Mesendoderm (in vitro differentiated cells): ENCODE data around the gene PWP1. TPM values are rescaled to one million over a fixed set of nuclear protein-coding genes. Genes with fewer than 3 reads are reported as not detected.

Experiments
- DNase-seq: peaks from one replicate; pipeline ENCODE4 v3.0.0; 2013
- H2AK5ac ChIP-seq: 2 replicates; pipeline ENCODE4 v1.6.1; 2013; ENCODE audit warnings: low read length, inconsistent platforms
- H2BK120ac ChIP-seq: 2 replicates; pipeline ENCODE4 v1.6.1; 2013; ENCODE audit warnings: low read depth, mild to moderate bottlenecking, low read length, moderate library complexity, mixed read lengths
- H2BK15ac ChIP-seq: replicated peaks from 2 replicates; pipeline ENCODE4 v1.6.1; 2013; ENCODE audit warnings: low read depth, mild to moderate bottlenecking, moderate library complexity
- H2BK5ac ChIP-seq: 2 replicates; pipeline ENCODE4 v1.6.1; 2013; ENCODE audit warnings: low read length, inconsistent platforms
- H3K18ac ChIP-seq: 2 replicates; pipeline ENCODE4 v1.6.1; 2013; ENCODE audit warnings: mild to moderate bottlenecking, low read length, mixed read lengths
- H3K23ac ChIP-seq: one replicate; pipeline ENCODE4 v1.6.1; 2013; ENCODE audit warnings: low read length
- H3K27ac ChIP-seq: 2 replicates; pipeline ENCODE4 v1.5.1; 2013; ENCODE audit warnings: low read depth, mild to moderate bottlenecking, inconsistent platforms, low read length, moderate library complexity
- H3K27me3 ChIP-seq: 2 replicates; pipeline ENCODE4 v1.6.1; 2013; ENCODE audit warnings: low read length, control low read depth, mild to moderate bottlenecking, inconsistent platforms; ENCODE audit not compliant: insufficient read depth, poor library complexity
- H3K36me3 ChIP-seq: 2 replicates; pipeline ENCODE4 v1.6.1; 2013; ENCODE audit warnings: low read length, inconsistent platforms; ENCODE audit not compliant: control insufficient read depth, insufficient read depth
- H3K4ac ChIP-seq: one replicate; pipeline ENCODE4 v1.6.1; 2013; ENCODE audit warnings: low read depth, mild to moderate bottlenecking, low read length, moderate library complexity
- H3K4me1 ChIP-seq: 2 replicates; pipeline ENCODE4 v1.6.1; 2013; ENCODE audit warnings: low read depth, low read length, inconsistent platforms; ENCODE audit not compliant: control insufficient read depth
- H3K4me2 ChIP-seq: 2 replicates; pipeline ENCODE4 v1.6.1; 2013; ENCODE audit warnings: low read length
- H3K4me3 ChIP-seq: 2 replicates; pipeline ENCODE4 v1.5.1; 2013; ENCODE audit warnings: mild to moderate bottlenecking, low read length
- H3K56ac ChIP-seq: one replicate; pipeline ENCODE4 v1.6.1; 2013; ENCODE audit warnings: low read length
- H3K79me1 ChIP-seq: 2 replicates; pipeline ENCODE4 v1.6.1; 2013; ENCODE audit warnings: low read length, inconsistent platforms
- H3K79me2 ChIP-seq: 2 replicates; pipeline ENCODE4 v1.6.1; 2013; ENCODE audit warnings: mild to moderate bottlenecking, low read length; ENCODE audit not compliant: control insufficient read depth, insufficient read depth
- H3K9ac ChIP-seq: 2 replicates; pipeline ENCODE4 v1.6.1; 2013; ENCODE audit warnings: low read length, inconsistent platforms
- H4K5ac ChIP-seq: one replicate; pipeline ENCODE4 v1.6.1; 2013; ENCODE audit warnings: low read length
- H4K8ac ChIP-seq: one replicate; pipeline ENCODE4 v1.6.1; 2013; ENCODE audit warnings: low read depth, mild to moderate bottlenecking, control low read depth, low read length, moderate library complexity
- WGBS: extraction: QIAGEN DNeasy Blood & Tissue Kit; methylation state at CpG from one replicate; pipeline ENCODE4 v1.1.7; 2013; ENCODE audit warnings: low lambda C conversion rate, missing lambda C conversion rate; ENCODE audit not compliant: insufficient coverage; ENCODE audit errors: extremely low coverage; 5-methylcytosine and 5-hydroxymethylcytosine counted together
- polyA plus RNA-seq, 2 experiments: library from polyadenylated mRNA; stranded (reverse); fragments of 200-250 nt; gene quantifications; one replicate each; pipeline ENCODE4 v1.2.3, GENCODE V29; 2013

The PWP1 gene
- 91.8 TPM for polyA plus RNA-seq (2013, experiment 1 of 2)
- polyA plus RNA-seq (2013, experiment 2 of 2): 94.8 TPM

DNA sequence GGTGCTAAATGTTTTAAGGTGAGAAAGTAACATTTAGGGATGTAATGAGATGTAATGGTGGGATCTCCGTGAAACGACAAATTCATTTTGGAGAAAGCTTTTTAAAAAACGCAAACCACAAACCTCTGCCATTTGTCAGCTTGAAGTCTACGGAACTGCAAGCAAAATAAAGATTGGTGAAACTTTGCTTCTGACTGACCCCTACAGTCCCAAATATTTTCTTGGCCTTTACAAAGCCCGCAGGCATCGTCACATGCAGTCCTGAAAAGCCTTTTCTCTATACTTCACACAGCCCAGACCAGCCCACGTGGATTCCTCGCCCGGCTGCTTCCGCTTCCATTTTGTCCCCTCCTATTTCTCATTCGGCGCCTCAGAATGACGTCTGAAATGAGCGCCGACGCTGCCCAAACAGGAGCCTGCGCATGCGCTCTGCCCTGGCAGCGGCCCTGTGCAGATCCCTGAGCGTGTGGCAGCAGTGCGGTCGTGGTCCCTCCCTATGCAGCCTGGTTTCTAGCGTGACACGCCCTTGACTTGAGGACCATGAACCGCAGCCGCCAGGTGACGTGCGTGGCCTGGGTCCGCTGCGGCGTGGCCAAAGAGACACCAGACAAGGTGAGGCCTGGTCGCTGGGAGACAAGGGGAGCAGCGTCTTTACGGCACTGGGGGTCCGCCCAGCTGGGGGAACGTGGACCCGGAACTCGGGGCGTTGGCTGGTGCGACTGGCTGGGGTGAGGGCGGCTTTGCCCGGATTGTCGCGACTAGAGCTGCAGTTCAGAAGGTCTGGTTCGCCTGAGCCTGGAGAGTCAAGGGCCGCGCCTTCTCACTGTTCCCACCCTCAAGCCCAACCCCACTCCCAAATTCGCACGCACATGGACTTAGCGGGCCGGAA lies at the start of gene PWP1:
Gene PWP1, plus strand, starts transcription at position 440 of the 889 bp plus-strand sequence. Its CDS starts 101 bp downstream, at position 541.
- Histone ChIP-seq H3K56ac (peak within 1 kb of the TSS; percentile 100), H2BK120ac (no peak within 1 kb of the TSS), H2BK15ac (no peak within 1 kb of the TSS)

DNA sequence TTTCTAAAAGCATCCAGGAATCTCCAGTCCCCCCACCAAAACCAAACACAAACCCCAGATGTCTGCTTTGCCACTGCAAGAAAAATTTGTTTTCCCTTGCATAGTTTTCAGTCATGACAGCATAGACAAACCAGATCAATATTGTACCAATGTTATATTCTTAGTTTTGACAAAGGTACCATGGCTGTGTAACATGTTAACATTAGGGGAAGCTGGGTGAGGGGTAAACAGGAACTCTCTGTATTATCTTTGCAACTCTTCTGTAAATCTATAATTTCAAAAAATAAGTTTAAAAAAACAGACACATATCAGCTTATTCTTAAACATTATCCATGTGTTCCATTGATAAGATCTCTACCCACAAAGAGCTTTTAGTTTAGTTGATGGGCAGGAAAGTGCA lies 44.4 kb upstream of the PWP1 start:
- no peak for DNase-seq
- Histone ChIP-seq H3K79me2 (no peaks in the 10 kb centered on the region), H3K23ac (no peak overlapping the region), H4K5ac (no peak overlapping the region), H3K4ac (no peak overlapping the region), H3K9ac (no peak overlapping the region), H3K4me2 (no peak overlapping the region), H3K4me1 (no peaks in the 10 kb centered on the region), H3K56ac (no peak overlapping the region), H3K36me3 (no peaks in the 10 kb centered on the region), H4K8ac (no peak overlapping the region), H3K27me3 (no peaks in the 10 kb centered on the region), H3K79me1 (no peaks in the 10 kb centered on the region), H3K18ac (no peak overlapping the region), H2BK15ac (no peak overlapping the region), H3K4me3 (no peak overlapping the region), H2AK5ac (no peak overlapping the region), H2BK120ac (no peak overlapping the region), H3K27ac (no peak overlapping the region), H2BK5ac (no peak overlapping the region)

More for the DNA sequence above, at the start of gene PWP1:
- Histone ChIP-seq H3K79me1 (peaks cover 9% of the 10 kb centered on the region), H3K4me2 (peak within 1 kb of the TSS; percentile 84), H2AK5ac (peak within 1 kb of the TSS; percentile 1), H3K4me3 (peak within 1 kb of the TSS; percentile 98), H3K36me3 (peaks cover 2% of the 10 kb centered on the region), H3K4ac (peak within 1 kb of the TSS; percentile 26), H3K9ac (peak within 1 kb of the TSS; percentile 100), H3K4me1 (no peaks in the 10 kb centered on the region), H3K23ac (no peak within 1 kb of the TSS), H3K79me2 (peaks cover 14% of the 10 kb centered on the region), H4K5ac (peak within 1 kb of the TSS; percentile 53), H3K18ac (no peak within 1 kb of the TSS), H3K27ac (peak within 1 kb of the TSS; percentile 38), H4K8ac (no peak within 1 kb of the TSS), H3K27me3 (no peaks in the 10 kb centered on the region), H2BK5ac (peak within 1 kb of the TSS; percentile 45)
- WGBS: no CpG with 5 or more reads among the region's 51 CpGs
- peak; percentile 98 for DNase-seq

DNA sequence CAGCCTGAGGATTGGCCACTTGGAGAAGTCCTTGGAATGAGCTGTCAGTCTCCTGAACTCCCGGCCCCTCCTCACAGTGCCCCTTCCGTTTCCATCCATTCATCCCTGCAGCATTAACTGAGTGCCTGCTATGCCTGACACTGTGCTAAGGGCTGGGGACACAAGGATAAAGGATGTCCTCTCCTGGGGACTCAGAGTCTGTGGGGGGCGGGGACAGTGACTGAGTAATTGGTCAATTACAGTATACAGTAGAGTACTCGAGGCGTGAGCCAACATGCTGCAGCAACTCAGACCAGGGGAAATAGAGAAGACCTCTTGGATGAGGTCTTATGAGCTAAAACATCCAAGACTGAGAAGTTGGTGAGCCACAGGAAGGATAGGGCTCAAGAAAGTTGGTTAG lies 43.4 kb upstream of the PWP1 start:
- no CpG with 5 or more reads among the region's 5 CpGs for WGBS
- H2BK15ac ChIP-seq: no peak overlapping the region
- no peaks in the 10 kb centered on the region for H3K36me3 ChIP-seq
- no peak overlapping the region for H4K5ac ChIP-seq
- no peak overlapping the region for H2AK5ac ChIP-seq
- H3K56ac ChIP-seq: no peak overlapping the region
- H2BK120ac ChIP-seq: no peak overlapping the region
- no peak overlapping the region for H3K4me2 ChIP-seq
- H3K79me2 ChIP-seq: no peaks in the 10 kb centered on the region
- no peak overlapping the region for H3K18ac ChIP-seq
- H3K27me3 ChIP-seq: no peaks in the 10 kb centered on the region
- no peak overlapping the region for H3K27ac ChIP-seq
- DNase-seq: no peak
- H3K4me1 ChIP-seq: no peaks in the 10 kb centered on the region
- H3K9ac ChIP-seq: no peak overlapping the region
- no peaks in the 10 kb centered on the region for H3K79me1 ChIP-seq
- no peak overlapping the region for H3K4ac ChIP-seq
- no peak overlapping the region for H4K8ac ChIP-seq
- H3K23ac ChIP-seq: no peak overlapping the region
- no peak overlapping the region for H3K4me3 ChIP-seq
- H2BK5ac ChIP-seq: no peak overlapping the region

DNA sequence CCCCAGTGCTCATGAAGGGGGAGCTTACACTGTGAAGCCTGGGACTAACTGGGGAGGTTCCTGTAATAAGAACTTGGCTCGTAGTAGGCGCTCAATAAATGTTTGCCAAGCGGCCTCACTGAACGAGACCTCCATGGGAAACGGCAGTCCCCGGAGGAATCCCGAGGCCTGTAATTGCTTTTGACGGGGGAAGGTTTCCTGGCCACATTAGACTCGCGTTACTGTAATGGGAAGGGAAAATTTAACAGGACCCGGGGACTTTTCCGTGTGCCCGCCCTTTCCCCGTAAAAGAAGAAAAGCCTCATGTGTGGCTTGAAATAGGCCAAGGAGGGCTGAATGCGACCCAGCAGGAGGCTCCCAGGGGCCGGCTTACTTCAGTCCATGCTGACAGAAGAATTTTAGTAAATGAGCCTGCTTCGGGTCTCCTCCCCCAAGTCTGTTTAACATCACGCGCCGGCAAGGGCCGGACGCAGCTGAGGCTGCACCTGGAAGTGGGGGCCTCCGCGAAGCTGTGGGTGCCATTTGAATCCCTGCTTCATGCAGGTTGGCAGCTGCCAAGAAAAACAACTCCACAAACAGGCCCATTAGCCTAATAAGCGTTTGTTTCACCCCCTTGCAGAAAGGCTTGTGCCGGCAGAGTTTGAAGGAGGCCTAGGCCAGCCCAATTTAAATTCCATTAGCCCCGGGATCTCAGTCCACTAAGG lies 39.8 kb upstream of the PWP1 start:
- WGBS: no CpG with 5 or more reads among the region's 27 CpGs

DNA sequence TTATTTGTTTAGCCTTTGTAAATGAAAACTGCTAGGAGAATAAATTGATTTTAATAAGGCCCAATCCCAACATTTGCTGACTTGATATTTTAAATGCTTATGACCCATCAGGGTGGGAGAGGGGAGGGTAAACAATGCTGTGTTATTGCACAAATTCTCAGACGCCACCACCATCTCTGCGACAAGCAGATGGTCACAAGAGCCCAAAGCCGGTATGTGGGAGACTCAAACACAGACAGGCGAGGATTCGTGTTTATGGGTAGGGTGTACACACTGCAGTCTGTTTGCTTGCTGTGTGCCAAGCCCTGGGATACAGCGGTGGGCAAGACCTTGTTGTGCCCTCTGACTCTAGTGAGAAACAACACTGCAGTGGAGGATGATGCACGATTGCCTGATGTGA lies 39.2 kb upstream of the PWP1 start:
- Histone ChIP-seq H3K23ac (no peak overlapping the region), H4K5ac (no peak overlapping the region), H3K18ac (no peak overlapping the region), H3K27me3 (no peaks in the 10 kb centered on the region), H3K27ac (no peak overlapping the region), H3K56ac (peak overlapping the region; percentile 54), H3K9ac (no peak overlapping the region), H3K4me1 (no peaks in the 10 kb centered on the region), H3K36me3 (no peaks in the 10 kb centered on the region), H2AK5ac (peak overlapping the region; percentile 14), H4K8ac (no peak overlapping the region), H3K4ac (no peak overlapping the region), H3K4me2 (no peak overlapping the region), H3K4me3 (no peak overlapping the region), H3K79me1 (no peaks in the 10 kb centered on the region), H3K79me2 (no peaks in the 10 kb centered on the region), H2BK5ac (no peak overlapping the region), H2BK120ac (no peak overlapping the region), H2BK15ac (no peak overlapping the region)
- DNase-seq: no peak
- WGBS: no CpG with 5 or more reads among the region's 7 CpGs

More for the DNA sequence above, 39.8 kb upstream of the PWP1 start:
- no peak overlapping the region for H4K5ac ChIP-seq
- no peak overlapping the region for H3K4me2 ChIP-seq
- H4K8ac ChIP-seq: no peak overlapping the region
- H2BK5ac ChIP-seq: no peak overlapping the region
- no peak overlapping the region for H3K23ac ChIP-seq
- H3K36me3 ChIP-seq: no peaks in the 10 kb centered on the region
- H3K79me1 ChIP-seq: no peaks in the 10 kb centered on the region
- H3K4me3 ChIP-seq: no peak overlapping the region
- H3K79me2 ChIP-seq: no peaks in the 10 kb centered on the region
- no peak overlapping the region for H3K18ac ChIP-seq
- peak overlapping the region; percentile 29 for H3K27ac ChIP-seq
- no peaks in the 10 kb centered on the region for H3K27me3 ChIP-seq
- DNase-seq: peak; percentile 65
- H3K4ac ChIP-seq: no peak overlapping the region
- H2BK15ac ChIP-seq: no peak overlapping the region
- H3K9ac ChIP-seq: no peak overlapping the region
- no peak overlapping the region for H2BK120ac ChIP-seq
- H3K56ac ChIP-seq: peak overlapping the region; percentile 45
- no peak overlapping the region for H2AK5ac ChIP-seq
- H3K4me1 ChIP-seq: no peaks in the 10 kb centered on the region
